Activated CD4-positive, CD25-positive, alpha-beta regulatory T cell (primary cell): ENCODE data around the gene FAM222B.
"Not testable (repeated sequence)": the region's sequence is repeated elsewhere in the genome, so short reads cannot be mapped to it uniquely, and the experiment has no call there.

Experiments
- DNase-seq, 4 experiments: peaks; one replicate each; lab custom pipeline; 2025; lab: John Stamatoyannopoulos, UW

FAM222B gene

DNA sequence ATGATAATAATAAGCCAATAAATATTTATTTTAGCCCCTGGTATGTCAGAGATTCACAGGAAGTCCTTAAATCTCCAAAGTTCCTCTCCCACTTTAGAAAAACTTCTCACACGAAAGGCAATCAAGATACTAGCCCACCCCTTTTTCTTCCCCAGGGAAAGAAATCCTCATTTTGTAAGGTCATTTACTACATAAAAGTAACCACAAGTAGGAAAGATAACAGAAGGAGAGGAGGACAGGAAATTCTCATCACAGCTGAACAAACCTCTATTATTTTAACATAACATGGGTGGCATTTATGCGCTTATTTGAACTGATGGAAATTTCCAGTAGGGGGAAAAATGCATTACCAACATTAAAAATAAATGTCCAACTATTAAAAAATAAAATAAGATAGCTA is 3.4 kb downstream of the FAM222B start:
- DNase-seq: no peak

DNA sequence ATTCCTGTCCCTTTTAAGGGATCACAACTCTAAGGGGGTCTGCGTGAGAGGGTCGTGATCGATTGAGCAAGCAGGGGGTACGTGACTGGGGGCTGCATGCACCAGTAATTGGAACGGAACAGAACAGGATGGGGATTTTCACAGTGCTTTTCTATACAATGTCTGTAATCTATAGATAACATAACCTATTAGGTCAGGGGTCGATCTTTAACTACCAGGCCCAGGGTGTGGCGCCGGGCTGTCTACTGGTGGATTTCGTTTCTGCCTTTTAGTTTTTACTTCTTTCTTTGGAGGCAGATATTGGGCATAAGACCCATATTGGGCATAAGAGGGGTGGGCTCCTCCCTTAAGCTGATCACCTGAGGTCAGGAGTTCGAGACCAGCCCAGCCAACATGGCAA is 6.0 kb downstream of the FAM222B start:
- DNase-seq: not testable (repeated sequence)

DNA sequence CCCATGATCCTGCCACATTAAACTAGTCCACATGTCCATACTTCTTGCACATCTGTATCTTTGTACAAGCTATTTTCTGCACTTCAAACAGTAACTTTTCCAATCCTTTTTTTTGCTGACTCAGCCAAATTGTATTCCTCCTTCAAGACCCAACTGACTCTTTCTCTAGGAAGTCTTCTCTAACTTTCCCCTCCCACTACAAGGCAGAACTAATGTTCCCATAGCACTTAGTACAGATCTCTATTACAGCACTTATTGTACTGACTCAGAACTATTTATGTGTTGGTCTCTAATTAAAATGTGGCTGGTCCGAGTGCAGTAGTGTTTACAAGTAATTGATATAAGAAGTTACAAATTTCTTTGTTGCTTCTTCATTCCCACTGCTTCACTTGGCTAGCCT is 8.2 kb downstream of the FAM222B start:
- no peak for DNase-seq

DNA sequence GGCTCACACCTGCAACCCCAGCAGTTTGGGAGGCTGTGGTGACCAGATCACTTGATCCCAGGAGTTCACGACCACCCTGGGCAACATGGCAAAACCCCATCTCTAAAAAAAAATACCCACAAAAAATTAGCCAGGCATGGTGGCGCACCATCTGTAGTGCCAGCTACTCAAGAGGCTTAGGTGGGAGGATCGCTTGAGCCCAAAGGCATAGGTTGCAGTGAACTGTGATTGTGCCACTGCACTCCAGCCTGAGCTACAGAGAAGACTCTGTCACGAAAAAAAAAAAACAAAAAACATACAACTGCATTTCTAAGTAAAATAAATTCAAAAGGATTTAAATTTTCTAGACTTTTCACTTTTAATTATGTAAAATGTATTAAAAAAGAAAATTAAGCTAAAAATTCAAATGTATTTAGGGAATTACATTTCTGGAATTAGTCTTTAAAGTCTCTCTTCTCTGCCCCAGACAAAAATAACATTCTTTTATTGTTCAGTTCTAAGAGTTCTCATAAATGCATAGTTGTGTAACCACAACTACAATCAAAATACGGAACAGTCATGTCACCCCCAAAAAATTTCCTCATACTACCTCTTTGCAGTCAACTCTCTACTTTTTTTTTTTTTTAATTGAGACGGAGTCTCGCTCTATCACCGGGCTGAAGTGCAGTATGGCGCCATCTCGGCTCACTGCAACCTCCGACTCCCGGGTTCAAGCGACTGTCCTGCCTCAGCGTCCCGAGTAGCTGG is 14.1 kb downstream of the FAM222B start:
- no peak for DNase-seq

DNA sequence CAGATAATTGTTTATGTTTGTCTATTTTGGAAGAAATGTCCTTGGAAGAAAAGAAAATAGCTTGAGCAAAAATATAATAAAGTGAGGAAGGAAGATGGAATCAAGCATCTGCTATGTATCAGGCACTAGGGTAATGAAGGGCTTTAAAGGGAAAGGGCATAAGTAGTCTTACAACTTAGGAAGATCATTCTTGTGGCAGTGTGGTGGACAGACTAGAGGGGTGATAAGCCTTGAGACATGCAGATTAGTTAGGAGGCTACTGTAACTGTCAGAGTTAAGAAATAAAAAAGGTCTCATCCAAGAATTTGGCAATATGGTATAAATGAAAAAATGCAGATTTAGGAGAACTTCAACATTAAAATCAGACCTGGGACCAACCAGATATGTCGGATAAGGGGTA is 14.9 kb downstream of the FAM222B start:
- no peak for DNase-seq

DNA sequence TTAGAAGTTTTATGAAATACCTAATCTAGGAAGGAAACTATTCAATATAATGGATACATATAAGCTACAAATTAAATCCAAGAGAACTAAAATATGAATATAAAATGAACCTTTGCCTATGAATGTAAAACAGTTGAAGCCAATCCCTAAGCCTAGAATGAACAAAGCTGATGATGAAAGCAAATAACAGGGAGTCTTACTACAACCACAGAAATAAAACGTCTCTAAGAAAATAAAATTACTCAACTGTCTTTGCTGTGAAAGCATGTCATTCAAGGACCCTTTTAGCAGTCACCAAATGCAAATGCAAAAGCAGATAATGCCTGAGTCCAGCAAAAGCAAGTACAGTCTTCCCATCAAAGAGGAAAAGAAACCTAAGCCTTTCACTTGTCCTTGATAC is 23.0 kb downstream of the FAM222B start:
- no peak for DNase-seq

DNA sequence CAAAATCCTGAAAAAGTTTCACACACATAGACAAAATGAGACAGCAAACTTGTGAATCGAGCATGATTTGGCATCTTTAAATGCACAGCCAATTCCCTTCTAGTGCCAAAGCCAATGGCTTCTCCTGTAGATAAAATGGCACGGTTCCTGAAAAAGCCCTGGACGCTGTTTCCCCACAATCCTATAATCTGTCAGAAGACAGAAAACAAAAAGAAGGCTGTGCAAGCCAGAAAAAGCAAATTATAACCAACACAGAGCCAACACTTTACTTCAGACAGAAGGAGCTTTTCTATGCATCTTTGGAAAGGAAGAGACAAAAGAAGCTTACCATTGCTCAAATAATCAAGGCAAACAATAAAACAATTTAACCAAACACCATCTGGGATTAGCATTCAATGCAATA is 23.8 kb downstream of the FAM222B start:
- no peak for DNase-seq

DNA sequence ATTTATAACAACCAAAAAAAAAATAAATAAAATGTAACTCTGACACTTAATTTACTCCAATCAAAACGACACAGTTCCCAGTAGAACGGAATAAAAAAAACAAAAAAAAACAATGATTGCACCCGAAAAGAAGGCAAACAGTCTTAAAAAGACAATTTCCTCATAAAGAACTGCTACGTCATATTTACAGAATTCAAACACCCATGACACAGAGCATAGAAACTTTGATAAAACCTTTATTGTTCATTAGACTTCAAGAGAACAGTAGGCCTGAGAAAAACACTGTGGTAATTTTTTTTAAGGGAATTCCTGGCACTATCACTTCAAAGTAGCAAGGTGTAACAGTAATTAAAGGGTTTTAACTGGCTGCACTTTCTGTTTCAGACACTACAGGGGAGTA is 26.1 kb downstream of the FAM222B start:
- DNase-seq: no peak

DNA sequence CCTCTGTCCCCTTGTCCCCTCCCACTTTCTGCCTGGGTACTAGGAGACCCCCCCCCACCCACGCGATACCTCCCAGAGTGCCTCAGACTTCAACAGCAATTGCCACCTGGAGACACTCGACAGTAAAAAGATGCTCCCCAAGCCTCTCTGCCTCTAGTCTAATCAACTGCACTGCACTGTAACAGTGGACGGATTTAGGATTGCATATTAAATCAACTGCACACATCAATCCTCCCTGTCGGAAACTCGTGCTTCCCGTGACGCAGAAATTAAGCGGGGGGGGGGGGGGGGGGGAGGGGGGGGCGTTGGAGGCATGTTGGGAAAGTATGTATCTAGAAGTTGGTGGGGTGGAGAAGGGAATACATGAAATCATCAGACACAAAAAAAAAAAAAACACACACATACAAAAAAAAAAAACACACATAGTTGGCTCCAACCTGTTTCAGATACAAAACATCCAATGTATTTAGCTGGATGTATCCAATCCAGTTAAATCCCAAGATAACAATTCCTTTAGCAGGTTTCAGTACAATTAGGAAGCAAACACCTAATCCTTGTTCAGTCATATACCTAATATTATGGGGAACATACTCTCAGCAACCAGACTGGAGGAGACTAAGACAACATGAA is 29.7 kb downstream of the FAM222B start:
- DNase-seq: peak in 1 of 4 experiments; percentile 36

DNA sequence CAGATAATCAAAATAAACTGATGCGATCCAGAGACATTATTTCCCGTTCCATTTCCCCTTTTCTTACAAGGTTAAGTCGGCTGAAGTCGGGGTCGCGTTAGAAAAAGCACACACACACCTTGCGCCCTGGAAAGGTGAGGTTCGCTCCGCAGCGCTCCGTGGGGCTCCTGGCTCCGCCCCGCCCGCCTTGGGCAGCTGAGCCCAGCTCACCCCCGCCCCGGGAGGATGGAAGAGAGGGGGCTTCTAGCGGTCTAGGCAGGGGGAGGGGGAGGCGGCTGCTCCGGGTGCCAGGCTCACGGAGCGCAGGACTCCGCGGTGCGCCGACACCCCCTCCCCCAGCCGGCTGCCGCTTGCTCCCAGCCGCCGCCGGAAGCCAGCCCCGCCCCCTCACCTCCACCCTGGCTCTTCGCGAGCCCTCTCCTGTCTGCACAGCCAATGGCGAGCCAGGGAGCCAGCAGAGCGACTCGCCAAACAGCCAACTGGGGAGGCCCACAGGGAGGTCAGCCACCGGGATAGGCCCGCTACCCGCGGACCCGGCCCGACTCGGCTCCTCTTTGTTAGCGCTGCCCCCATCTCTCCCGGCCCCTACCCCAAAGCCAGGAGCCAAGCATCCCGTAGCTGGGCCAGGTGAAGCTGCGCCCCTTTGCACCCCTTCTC is 30.4 kb downstream of the FAM222B start:
- DNase-seq: peak; percentile 84 to 95 (median 90)

DNA sequence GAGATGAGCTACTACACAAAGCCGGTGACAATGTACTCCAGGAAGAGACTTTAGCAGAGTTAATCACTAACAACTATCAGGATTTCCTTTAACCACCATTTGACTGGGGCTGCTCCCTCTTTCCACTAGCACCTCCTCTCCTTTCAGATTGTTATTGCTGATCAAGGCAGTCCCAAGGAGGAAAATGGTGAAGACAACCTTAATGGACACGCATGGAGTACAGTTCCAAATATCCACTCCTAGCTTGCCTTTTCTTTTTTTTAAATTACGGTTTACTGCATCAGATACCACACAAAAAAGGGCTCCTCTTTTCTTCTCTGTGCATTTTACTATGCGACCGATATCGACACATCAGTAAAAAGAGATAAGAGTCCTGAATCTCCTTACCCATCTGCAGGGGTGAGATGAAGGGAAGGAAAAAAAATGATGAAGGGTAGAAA is 30.9 kb downstream of the FAM222B start:
- DNase-seq: no peak

DNA sequence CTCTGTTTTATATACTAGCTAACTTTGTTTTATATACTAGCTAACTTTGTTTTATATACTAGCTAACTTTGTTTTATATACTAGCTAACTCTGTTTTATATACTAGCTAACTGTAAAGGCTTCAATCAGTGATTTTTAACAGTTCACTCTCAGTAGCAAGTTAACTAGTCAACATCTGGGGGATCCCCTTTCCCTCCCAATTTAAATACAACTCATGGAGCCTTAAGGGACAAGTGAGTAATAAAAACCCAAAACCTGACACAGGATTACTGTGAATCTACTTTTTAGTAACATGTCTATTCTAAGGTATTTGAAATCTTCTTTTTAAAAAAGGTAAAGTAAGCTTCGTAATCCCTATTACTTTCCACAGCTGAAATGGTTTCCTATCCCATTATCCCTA is 32.2 kb downstream of the FAM222B start:
- DNase-seq: no peak

DNA sequence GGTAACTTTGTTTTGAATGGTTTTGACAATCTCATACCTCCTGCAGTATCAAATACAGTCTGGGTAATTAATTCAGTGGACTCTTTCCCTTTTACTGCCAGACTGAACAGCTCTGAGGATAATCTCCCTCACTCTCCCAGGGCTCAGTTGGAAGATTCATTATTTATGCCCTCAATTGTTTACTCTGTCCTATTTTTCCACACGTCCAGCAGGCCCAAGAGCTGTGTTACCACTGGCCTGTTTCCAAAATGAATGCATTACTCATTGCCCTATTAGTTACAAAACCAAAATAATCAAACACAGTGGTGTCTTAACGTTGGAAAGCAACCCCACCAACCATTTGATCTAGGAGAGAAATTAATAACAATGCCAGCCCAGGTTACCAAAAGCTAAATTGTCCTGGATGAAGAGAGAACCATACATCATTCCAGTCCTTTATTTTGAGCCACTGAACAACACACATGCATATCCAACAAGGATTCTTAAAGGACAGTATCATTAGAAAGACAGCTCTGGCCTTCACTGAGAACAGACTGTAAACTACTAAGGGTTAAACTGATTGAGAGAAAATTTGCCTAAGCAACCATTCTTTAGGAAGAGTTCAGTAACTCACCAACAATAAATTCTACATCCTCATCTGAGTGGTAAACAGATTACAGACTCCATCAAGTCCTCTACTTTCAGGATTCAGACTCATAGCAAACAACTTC is 34.5 kb downstream of the FAM222B start:
- DNase-seq: no peak

DNA sequence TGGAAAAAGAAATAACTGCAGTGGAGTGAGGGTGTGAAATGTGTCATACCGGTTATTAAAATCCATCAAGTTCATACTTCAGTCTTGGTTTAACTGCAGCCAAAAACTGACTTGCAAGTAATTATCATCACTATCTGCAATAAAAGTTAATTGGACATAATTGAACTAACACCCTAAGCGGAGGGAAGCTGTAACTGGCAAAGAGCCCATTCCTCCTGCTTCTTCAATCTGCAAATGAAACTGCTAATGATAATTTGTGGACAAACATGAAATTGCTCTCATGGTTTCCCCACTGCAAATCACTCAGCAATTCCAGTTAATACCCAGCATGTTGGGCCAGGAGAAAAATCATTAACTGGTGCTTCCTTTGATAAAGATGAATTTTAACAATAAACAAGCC is 46.5 kb downstream of the FAM222B start:
- DNase-seq: no peak

DNA sequence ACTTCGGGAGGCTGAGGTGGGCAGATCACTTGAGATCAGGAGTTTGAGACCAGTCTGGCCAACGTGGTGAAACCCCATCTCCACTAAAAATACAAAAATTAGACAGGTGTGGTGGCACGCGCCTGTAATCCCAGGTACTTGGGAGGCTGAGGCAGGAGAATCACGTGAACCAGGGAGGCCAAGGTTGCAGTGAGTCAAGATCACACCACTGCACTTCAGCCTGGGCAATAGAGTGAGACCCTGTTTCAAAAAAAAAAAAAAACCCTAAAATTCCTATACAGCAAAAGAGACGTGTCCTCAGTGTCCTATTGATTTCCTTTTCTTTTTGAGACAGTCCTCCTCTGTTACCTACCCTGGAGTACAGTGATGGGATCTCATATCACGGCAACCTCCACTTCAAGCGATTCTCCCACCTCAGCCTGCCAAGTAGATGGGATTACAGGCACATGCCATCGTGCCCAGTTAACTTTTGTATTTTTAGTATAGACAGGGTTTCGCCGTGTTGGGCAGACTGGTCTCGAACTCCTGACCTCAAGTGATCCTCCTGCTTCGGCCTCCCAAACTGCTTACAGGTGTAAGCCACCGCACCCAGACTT is 47.6 kb downstream of the FAM222B start:
- not testable (repeated sequence) for DNase-seq

DNA sequence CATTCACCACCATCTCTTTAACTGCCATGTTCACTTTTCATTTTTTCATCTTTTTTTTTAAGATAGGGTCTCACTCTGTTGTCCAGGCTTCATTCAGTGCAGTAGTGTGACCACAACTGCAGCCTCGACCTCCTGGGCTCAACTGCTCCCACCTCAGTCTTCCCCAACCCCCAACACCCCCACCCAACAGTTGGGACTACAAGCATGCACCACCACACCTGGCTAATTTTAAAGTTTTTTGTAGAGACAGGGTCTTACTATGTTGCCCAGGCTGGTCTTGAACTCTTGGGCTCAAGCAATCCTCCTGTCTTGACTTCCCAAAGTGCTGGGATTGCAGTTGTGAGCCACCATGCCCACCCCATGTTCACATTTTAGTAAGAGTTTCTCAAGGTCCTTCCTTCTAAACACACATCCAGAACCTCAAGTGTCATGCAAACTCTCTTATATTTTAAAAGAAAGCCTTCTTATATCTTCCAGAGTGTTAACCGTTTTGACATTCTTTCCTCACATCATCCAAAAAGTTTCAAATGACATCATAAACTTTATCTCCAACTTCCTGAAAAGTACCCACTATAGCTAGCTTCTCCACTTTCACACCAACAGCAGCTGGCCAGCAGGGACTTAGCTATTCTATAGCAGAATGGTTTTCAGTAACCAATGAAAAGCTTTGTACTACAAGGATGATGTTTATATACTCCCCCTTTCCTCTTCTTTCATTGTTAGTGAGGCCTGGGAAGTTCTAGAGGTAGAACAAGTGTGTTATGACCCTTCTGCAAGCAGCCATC is 49.5 kb downstream of the FAM222B start:
- DNase-seq: no peak

DNA sequence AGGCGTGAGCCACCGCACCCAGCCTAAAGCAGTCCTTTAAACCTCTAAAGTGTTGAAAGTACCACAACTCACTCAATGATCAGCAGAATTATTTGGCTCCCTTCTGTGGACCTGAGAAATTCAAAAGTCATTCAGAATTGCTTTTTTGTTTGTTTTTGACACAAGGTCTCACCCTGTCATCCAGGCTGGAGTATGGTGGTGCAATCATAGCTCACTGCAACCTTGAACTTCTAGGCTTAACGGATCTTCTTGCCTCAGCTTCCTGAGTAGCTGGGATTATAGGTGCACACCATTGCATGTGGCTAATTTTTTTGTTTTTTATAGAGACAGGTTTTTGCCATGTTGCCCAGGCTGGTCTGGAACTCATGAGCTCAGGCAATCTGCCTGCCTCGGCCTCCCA is 54.5 kb downstream of the FAM222B start:
- no peak for DNase-seq

DNA sequence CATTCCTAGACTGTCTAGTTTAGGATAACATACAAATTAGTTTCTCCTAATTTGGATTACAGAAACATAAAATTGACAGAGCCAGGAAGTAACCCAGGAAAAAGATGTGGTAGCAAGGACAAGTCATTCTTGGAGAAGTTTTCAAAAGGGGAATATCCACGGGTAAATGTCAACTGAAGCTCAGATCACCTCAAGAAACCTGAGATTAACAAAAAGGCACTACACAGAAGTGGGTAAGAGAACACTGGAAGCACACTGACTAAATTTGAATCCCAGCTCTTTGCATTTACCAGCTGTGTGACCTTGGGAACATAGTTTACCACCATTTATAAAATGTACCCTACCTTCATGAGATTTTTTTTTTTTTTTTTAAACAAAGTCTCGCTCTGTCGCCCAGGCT is 59.4 kb downstream of the FAM222B start:
- DNase-seq: no peak

DNA sequence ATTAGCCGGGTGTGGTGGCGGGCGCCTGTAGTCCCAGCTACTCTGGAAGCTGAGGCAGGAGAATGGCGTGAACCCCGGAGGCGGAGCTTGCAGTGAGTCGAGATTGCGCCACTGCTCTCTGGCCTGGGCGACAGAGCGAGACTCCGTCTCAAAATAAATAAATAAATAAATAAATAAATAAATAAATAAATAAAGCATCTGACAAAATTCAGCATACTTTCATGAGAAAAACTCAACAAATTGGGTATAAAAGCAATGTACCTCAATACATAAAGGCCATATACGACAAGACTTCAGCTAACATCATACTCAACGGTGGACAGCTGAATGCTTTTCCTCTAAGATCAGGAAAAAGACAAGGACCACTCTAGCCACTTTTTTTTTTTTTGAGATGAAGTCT is 63.0 kb downstream of the FAM222B start:
- DNase-seq: not testable (repeated sequence)

DNA sequence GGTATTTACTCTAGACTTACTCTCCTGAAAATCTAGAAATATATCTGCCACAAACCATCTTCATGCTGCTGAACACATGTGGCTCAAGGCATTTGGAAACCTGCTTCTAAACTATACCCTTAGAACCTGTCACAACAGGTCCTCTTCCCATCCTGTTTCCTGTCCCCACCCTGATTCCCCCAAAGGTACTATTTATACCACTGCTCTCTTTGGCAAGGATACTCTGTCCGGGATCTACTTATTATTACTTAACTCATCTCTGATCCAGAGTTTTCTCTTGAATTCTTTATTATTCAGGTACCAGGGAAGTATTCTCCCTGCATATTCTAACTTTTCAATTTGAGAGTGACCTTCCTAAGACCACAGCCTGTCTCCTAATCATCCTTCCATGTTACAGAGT is 65.4 kb downstream of the FAM222B start:
- no peak for DNase-seq

DNA sequence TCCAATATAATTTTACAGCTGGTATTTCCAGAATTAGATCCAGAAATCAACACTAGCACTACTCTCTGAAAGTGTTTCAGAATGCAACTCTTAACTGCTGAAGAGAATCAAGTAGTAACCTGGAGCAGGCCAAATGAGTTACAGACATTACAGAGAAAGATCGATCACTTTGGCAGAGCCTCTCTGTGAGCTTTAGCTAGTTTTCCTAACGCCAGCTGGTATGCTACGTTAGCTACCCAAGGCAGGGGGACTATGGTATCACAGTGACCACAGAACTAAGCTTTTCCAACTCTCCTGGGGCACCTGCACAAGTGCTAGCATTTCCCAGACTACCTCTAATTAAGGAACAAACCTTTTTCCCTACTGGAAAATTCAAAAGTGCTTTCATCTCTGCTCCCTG is 68.4 kb downstream of the FAM222B start:
- DNase-seq: no peak
